K562 (cell line): ENCODE results near the gene POC1B. TPM values are rescaled to one million over a fixed set of nuclear protein-coding genes. Genes with fewer than 3 reads are reported as not detected.

Source experiments
- ATAC-seq: fragments of 200-7000 bp; cut with Tn5 transposase; 3 replicates; pipeline ENCODE4 v1.9.1; 2020; ENCODE audit warnings: moderate library complexity
- BruUV-seq: library from RNA; stranded (reverse); fragments of 400-500 nt; replicated peaks from 2 replicates; lab custom pipeline; 2021; lab: Mats Ljungman, UMichigan
- CTCF ChIA-PET: fragments of 300-600 bp; formaldehyde crosslinking; extraction: SDS; loops from one replicate; lab custom pipeline; 2021; ENCODE audit warnings: low intra/inter-chr PET ratio; lab: Yijun Ruan, JAX
- POLR2A ChIA-PET: fragments of 300-600, 350-650 bp; sonication (Branson Sonifier 250); formaldehyde crosslinking; extraction: SDS; loops from one replicate; lab custom pipeline; 2021; ENCODE audit warnings: antibody characterized with exemption, inconsistent platforms; lab: Yijun Ruan, JAX
- DNase-seq, 4 experiments: peaks; one replicate each; pipeline versions ENCODE4 v3.0.0 to v3.0.0-alpha.2; 2011 to 2018; ENCODE audit warnings: low spot score in 3 of 4, mixed read lengths in 3 of 4; ENCODE audit errors: extremely low read depth in 1 of 4
- FAIRE-seq: peaks from 2 replicates; lab custom pipeline; 2011; peaks lifted over from hg19 to GRCh38; lab: Jason Lieb, UNC
- H2AFZ ChIP-seq: 2 replicates; pipeline ENCODE4 v1.6.0; 2011; ENCODE audit warnings: low read depth, low read length, control low read depth, inconsistent platforms
- H3K27ac ChIP-seq: fragments of 200-600 bp; 3 replicates; pipeline ENCODE4 v1.8.0; 2011; ENCODE audit warnings: low read depth, mild to moderate bottlenecking, control low read depth, inconsistent platforms, low read length, moderate library complexity, mixed read lengths; ENCODE audit errors: extremely low read depth
- H3K27me3 ChIP-seq, 2 experiments: fragments of 300-600 bp in 1 of 2; 2 replicates in 1 of 2; 3 replicates in 1 of 2; pipeline versions ENCODE4 v1.6.0 to v1.8.0; 2011; ENCODE audit warnings: inconsistent platforms in 2 of 2, low read length in 2 of 2, mild to moderate bottlenecking in 1 of 2, mixed read lengths in 1 of 2, moderate library complexity in 1 of 2; ENCODE audit not compliant: control insufficient read depth in 2 of 2, insufficient read depth in 2 of 2
- H3K36me3 ChIP-seq: fragments of 300-600 bp; 3 replicates; pipeline ENCODE4 v1.8.0; 2011; ENCODE audit warnings: mild to moderate bottlenecking, low read length, inconsistent platforms; ENCODE audit not compliant: control insufficient read depth, insufficient read depth
- H3K4me1 ChIP-seq, 2 experiments: fragments of 200-600 bp in 1 of 2; replicated peaks in 1 of 2; 2 replicates in 1 of 2; 3 replicates in 1 of 2; pipeline versions ENCODE4 v1.5.1 to v1.8.0; 2011; ENCODE audit warnings: inconsistent platforms in 2 of 2, low read length in 2 of 2, mild to moderate bottlenecking in 1 of 2, mixed read lengths in 1 of 2, moderate library complexity in 1 of 2; ENCODE audit not compliant: control insufficient read depth in 2 of 2, insufficient read depth in 2 of 2
- H3K4me2 ChIP-seq: 2 replicates; pipeline ENCODE4 v1.6.1; 2011; ENCODE audit warnings: low read length, control low read depth, inconsistent platforms, mixed read lengths; ENCODE audit not compliant: insufficient read depth
- H3K4me3 ChIP-seq: fragments of 200-600 bp; sonication (generic), shearing (Covaris generic); 2 replicates; pipeline ENCODE4 v1.5.1; 2016; ENCODE audit warnings: control low read depth, inconsistent platforms
- H3K79me2 ChIP-seq: fragments of 200-600 bp; 3 replicates; pipeline ENCODE4 v1.8.0; 2011; ENCODE audit warnings: low read length, inconsistent platforms; ENCODE audit not compliant: control insufficient read depth, insufficient read depth
- H3K9ac ChIP-seq, 2 experiments: 2 replicates each; pipeline versions ENCODE4 v1.6.0 to v1.6.1; 2011; ENCODE audit warnings: low read depth in 2 of 2, low read length in 2 of 2, control low read depth in 1 of 2, inconsistent platforms in 1 of 2, mild to moderate bottlenecking in 1 of 2, mixed read lengths in 1 of 2; ENCODE audit not compliant: insufficient read depth in 1 of 2
- H3K9me1 ChIP-seq: one replicate; pipeline ENCODE4 v1.6.0; 2011; ENCODE audit warnings: inconsistent platforms, mild to moderate bottlenecking, low read length, moderate library complexity; ENCODE audit not compliant: control insufficient read depth, insufficient read depth
- H3K9me3 ChIP-seq: replicated peaks from 2 replicates; pipeline ENCODE4 v1.5.1; 2011; ENCODE audit warnings: low read depth, low read length, inconsistent platforms; ENCODE audit not compliant: control insufficient read depth, insufficient read depth
- H4K20me1 ChIP-seq: replicated peaks from 2 replicates; pipeline ENCODE4 v1.6.1; 2011; ENCODE audit warnings: low read length, inconsistent platforms, mixed read lengths; ENCODE audit not compliant: control insufficient read depth, insufficient read depth
- ATF3 ChIP-seq, 2 experiments: fragments of 450-650 bp in 1 of 2; sonication (generic) in 1 of 2; formaldehyde crosslinking in 1 of 2; IDR thresholded peaks in 1 of 2; conservative IDR thresholded peaks in 1 of 2; 2 replicates each; pipeline versions ENCODE4 v1.6.1 to v1.8.1; 2016 to 2023; ENCODE audit warnings: mild to moderate bottlenecking in 2 of 2, moderate library complexity in 2 of 2, inconsistent platforms in 1 of 2, missing genetic modification reagents in 1 of 2
- CLOCK ChIP-seq: fragments of 250-450 bp; sonication (Bioruptor Pico); IDR thresholded peaks from 2 replicates; pipeline ENCODE4 v1.4.0; 2020; ENCODE audit warnings: mild to moderate bottlenecking, moderate library complexity, borderline replicate concordance
- ILK ChIP-seq: fragments of 450-650 bp; IDR thresholded peaks from 2 replicates; pipeline ENCODE4 v1.6.1; 2016; ENCODE audit warnings: missing genetic modification characterization, low read depth, mild to moderate bottlenecking, missing compliant biosample characterization, moderate library complexity, borderline replicate concordance
- PBX2 ChIP-seq, 2 experiments: IDR thresholded peaks in 1 of 2; conservative IDR thresholded peaks in 1 of 2; 2 replicates each; pipeline ENCODE4 v1.6.1; 2016; ENCODE audit warnings: low read depth in 2 of 2, mild to moderate bottlenecking in 1 of 2, missing compliant biosample characterization in 1 of 2, missing genetic modification characterization in 1 of 2, moderate library complexity in 1 of 2
- RBM17 ChIP-seq: fragments of 200-400 bp; formaldehyde crosslinking; IDR thresholded peaks from 2 replicates; pipeline ENCODE4 v1.6.1; 2017; ENCODE audit warnings: low read depth, mild to moderate bottlenecking, low read length, borderline replicate concordance
- SIX5 ChIP-seq, 2 experiments: IDR thresholded peaks; 2 replicates each; pipeline ENCODE4 v1.6.1; 2011; ENCODE audit warnings: low read length in 2 of 2, borderline replicate concordance in 1 of 2, low read depth in 1 of 2, mild to moderate bottlenecking in 1 of 2, moderate library complexity in 1 of 2; ENCODE audit not compliant: insufficient read depth in 1 of 2
- SRSF9 ChIP-seq: fragments of 200-400 bp; formaldehyde crosslinking; IDR thresholded peaks from 2 replicates; pipeline ENCODE4 v1.6.1; 2017; ENCODE audit warnings: low read depth, low read length, borderline replicate concordance
- WGBS: fragments of 100-300 bp; shearing (Covaris generic); methylation state at CpG from one replicate; pipeline ENCODE4 v1.1.6; 2016; ENCODE audit warnings: low coverage, mixed read lengths; ENCODE audit not compliant: insufficient coverage; ENCODE audit errors: missing lambda C conversion rate; 5-methylcytosine and 5-hydroxymethylcytosine counted together
- in situ Hi-C: fragments of 300-500 bp; cut with MboI; formaldehyde crosslinking; loops from 4 replicates; pipeline ENCODE4 v1.15.0; 2018; ENCODE audit warnings: inconsistent platforms, mixed read lengths
- intact Hi-C: fragments of 100-400 bp; cut with micrococcal nuclease; formaldehyde crosslinking; loops from 2 replicates; pipeline ENCODE4 v1.14.2; 2022
- polyA plus RNA-seq, 8 experiments: library from polyadenylated mRNA; depleted of rRNA in 4 of 8; stranded (reverse) in 5 of 8; unstranded in 3 of 8; fragments of >200 nt; fragmentation: Nextera tagmentation in 2 of 8; fragmentation: Illumina TruSeq in 1 of 8; extraction: Ambion mirVana in 2 of 8; extraction: Trizol in 1 of 8; gene quantifications; 2 replicates each; pipeline versions ENCODE4 v1.2.1 to v1.2.3, GENCODE V29; 2011 to 2014; ENCODE audit warnings: inconsistent platforms in 1 of 8, missing spikeins in 1 of 8
- total RNA-seq, 7 experiments: library from RNA; depleted of rRNA in 6 of 7; stranded (reverse); fragments of >200 nt in 6 of 7; fragmentation: Illumina TruSeq in 2 of 7; extraction: Trizol in 2 of 7; gene quantifications; 2 replicates each; pipeline versions ENCODE4 v1.2.1 to v1.2.3, GENCODE V29; 2011 to 2021; ENCODE audit warnings: low replicate concordance in 1 of 7

The POC1B gene
- total and polyA plus RNA-seq, 9 of the 15 experiments (the other 6 are each of a cell fraction or from before 2014, with no cell fraction given), result 4.5 to 16.1 (median 10.4) TPM

GRCh38 chr12:89448951-89449371, 76.9 kb downstream of the POC1B start:
- Histone ChIP-seq H2AFZ (no peak overlapping the region), H3K36me3 (no peaks in the 10 kb centered on the region), H3K4me1 (peaks cover 0 to 4% of the 10 kb centered on the region in 2 experiments; a peak in 2 of 5 replicates), H3K79me2 (no peaks in the 10 kb centered on the region), H3K9me1 (no peaks in the 10 kb centered on the region), H3K9me3 (no peaks in the 10 kb centered on the region), H4K20me1 (no peaks in the 10 kb centered on the region), H3K4me2 (no peak overlapping the region), H3K27me3 (no peaks in the 10 kb centered on the region), H3K9ac (no peak overlapping the region), H3K4me3 (no peak overlapping the region), H3K27ac (no peak overlapping the region)
- DNase-seq (no peak), ATAC-seq (no peak; the same call in 2 of the 3 replicates), FAIRE-seq (peak; percentile 11)
- 35% methylated on average over 2 of the region's 2 CpGs for WGBS
- in situ Hi-C loops, result no loop called here
- ChIA-PET POLR2A (interaction anchor here (1.0 kb wide), 1 partner anchor 8 kb away, joined by 3 read pairs; no protein-coding TSS in a partner anchor), CTCF (no interaction called here)
- intact Hi-C loops, result no loop called here
- no TSS peak for BruUV-seq
- no peak for TF ChIP-seq SIX5 (IDR thresholded peaks at IDR 0.05; ENCODE audit: borderline replicate concordance in 1 of 2, insufficient read depth in 1 of 2, low read depth in 1 of 2, low read length in 2 of 2)
- TF ChIP-seq ILK (tag), result no peak
- no peak for TF ChIP-seq CLOCK (CRISPR knock-in tag)
- TF ChIP-seq RBM17, result no peak
- no peak for TF ChIP-seq ATF3 (IDR thresholded peaks at IDR 0.05)
- no peak for TF ChIP-seq ATF3 (CRISPR knock-in tag; conservative IDR thresholded peaks at IDR 0.05)
- TF ChIP-seq PBX2 (CRISPR knock-in tag; IDR thresholded peaks at IDR 0.05; ENCODE audit: low read depth), result no peak
- no peak for TF ChIP-seq PBX2 (tag; conservative IDR thresholded peaks at IDR 0.05; ENCODE audit: low read depth)
- TF ChIP-seq SRSF9, result no peak
